ENCODE data around the gene PCDHB14.
A peak's percentile ranks its signal among the peaks of the same experiment; 100 is the strongest.
"Not testable (repeated sequence)": the region's sequence is repeated elsewhere in the genome, so short reads cannot be mapped to it uniquely, and the experiment has no call there.

PCDHB14 gene

GRCh38 chr5:141223112-141223783 lies at the start of gene PCDHB14:
Gene PCDHB14 (plus strand): TSS chr5:141223343. CDS start chr5:141223506, 163 bp downstream.
- DNase-seq (ENCODE audit: low spot score) = no peak
- TF ChIP-seq, protein P1, sequence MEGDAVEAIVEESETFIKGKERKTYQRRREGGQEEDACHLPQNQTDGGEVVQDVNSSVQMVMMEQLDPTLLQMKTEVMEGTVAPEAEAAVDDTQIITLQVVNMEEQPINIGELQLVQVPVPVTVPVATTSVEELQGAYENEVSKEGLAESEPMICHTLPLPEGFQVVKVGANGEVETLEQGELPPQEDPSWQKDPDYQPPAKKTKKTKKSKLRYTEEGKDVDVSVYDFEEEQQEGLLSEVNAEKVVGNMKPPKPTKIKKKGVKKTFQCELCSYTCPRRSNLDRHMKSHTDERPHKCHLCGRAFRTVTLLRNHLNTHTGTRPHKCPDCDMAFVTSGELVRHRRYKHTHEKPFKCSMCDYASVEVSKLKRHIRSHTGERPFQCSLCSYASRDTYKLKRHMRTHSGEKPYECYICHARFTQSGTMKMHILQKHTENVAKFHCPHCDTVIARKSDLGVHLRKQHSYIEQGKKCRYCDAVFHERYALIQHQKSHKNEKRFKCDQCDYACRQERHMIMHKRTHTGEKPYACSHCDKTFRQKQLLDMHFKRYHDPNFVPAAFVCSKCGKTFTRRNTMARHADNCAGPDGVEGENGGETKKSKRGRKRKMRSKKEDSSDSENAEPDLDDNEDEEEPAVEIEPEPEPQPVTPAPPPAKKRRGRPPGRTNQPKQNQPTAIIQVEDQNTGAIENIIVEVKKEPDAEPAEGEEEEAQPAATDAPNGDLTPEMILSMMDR (IDR thresholded peaks at IDR 0.05; ENCODE audit: extremely low read depth, insufficient read depth, missing control alignments) = peak; percentile 9
- in situ Hi-C loops (cut with MboI; ENCODE audit: low pct_unique_long_range_greater_than_20kb, low sequenced_read_pairs, unreplicated experiment) = no loop called here

GRCh38 chr5:141174291-141175104 lies 48.6 kb upstream of the PCDHB14 start:
- DNase-seq (ENCODE audit: low spot score); in situ Hi-C loops (cut with MboI; ENCODE audit: low pct_unique_long_range_greater_than_20kb, low sequenced_read_pairs, unreplicated experiment): not testable (repeated sequence)

- TF ChIP-seq, protein P1 (IDR thresholded peaks at IDR 0.05; ENCODE audit: extremely low read depth, insufficient read depth, missing control alignments) = no peak
- in situ Hi-C loops (cut with MboI; ENCODE audit: low pct_unique_long_range_greater_than_20kb, low sequenced_read_pairs, unreplicated experiment) = no loop called here
- DNase-seq (ENCODE audit: low spot score) = no peak
Measured at GRCh38 chr5:141175933-141176332, 47.2 kb upstream of the PCDHB14 start.

DNA sequence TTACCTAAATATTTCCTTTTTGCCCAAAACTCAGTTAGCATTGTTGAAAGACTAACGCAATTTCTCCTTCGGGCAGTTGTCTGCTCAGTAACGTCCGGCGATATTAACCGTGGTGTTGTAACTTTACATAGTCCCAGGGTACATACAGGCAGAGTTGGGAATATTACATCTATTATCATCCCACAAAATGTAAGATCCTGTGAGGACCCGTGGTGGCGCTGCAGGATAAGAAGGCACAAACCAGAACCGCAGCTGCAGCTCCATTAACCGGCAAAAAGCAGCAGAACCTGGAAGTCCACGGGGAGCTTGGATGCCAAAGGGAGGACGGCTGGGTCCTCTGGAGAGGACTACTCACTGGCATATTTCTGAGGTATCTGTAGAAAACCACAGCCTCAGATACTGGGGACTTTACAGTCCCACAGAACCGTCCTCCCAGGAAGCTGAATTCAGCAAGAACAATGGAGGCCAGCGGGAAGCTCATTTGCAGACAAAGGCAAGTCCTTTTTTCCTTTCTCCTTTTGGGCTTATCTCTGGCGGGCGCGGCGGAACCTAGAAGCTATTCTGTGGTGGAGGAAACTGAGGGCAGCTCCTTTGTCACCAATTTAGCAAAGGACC lies 45.5 kb upstream of the PCDHB14 start, which contains the start of gene PCDHB8:
TSS of gene PCDHB8 (plus strand) at position 214 of the 615 bp plus-strand sequence. CDS start at position 459, 245 bp downstream.
- in situ Hi-C loops (cut with MboI; ENCODE audit: low pct_unique_long_range_greater_than_20kb, low sequenced_read_pairs, unreplicated experiment); DNase-seq (ENCODE audit: low spot score): not testable (repeated sequence)

- DNase-seq (ENCODE audit: low spot score); in situ Hi-C loops (cut with MboI; ENCODE audit: low pct_unique_long_range_greater_than_20kb, low sequenced_read_pairs, unreplicated experiment): not testable (repeated sequence)
Measured at GRCh38 chr5:141179371-141179770, 43.8 kb upstream of the PCDHB14 start.

GRCh38 chr5:141179876-141180275 lies 43.3 kb upstream of the PCDHB14 start:
- in situ Hi-C loops (cut with MboI; ENCODE audit: low pct_unique_long_range_greater_than_20kb, low sequenced_read_pairs, unreplicated experiment) = not testable (repeated sequence)

GRCh38 chr5:141180313-141180712 lies 42.8 kb upstream of the PCDHB14 start:
- TF ChIP-seq, protein P1 (IDR thresholded peaks at IDR 0.05; ENCODE audit: extremely low read depth, insufficient read depth, missing control alignments) = no peak
- in situ Hi-C loops (cut with MboI; ENCODE audit: low pct_unique_long_range_greater_than_20kb, low sequenced_read_pairs, unreplicated experiment) = no loop called here
- DNase-seq (ENCODE audit: low spot score) = no peak

More at GRCh38 chr5:141179876-141180275, 43.3 kb upstream of the PCDHB14 start:
- not testable (repeated sequence) for DNase-seq (ENCODE audit: low spot score)

DNA sequence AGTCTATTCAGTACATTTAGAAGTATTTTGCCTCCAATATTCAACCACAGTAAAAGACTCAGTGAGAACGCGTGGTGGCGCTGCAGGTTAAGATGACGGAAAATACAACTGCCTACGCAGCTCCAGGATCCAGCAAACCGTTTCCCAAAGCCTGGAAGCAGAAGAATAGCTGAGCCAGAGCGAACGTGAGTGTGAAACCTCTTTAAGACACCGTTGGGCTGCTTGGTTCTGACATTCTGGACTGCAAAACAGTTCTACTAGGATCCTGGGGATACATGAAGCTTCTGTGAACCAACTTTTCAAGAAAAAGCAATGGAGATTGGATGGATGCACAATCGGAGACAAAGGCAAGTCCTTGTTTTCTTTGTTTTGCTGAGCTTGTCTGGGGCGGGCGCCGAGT lies 40.9 kb upstream of the PCDHB14 start, which contains the start of gene PCDHB16:
TSS of gene PCDHB16 (plus strand) at position 140 of the 400 bp plus-strand sequence. CDS start at position 313, 173 bp downstream.
- in situ Hi-C loops (cut with MboI; ENCODE audit: low pct_unique_long_range_greater_than_20kb, low sequenced_read_pairs, unreplicated experiment) = no loop called here
- DNase-seq (ENCODE audit: low spot score) = no peak
- TF ChIP-seq, protein P1 (IDR thresholded peaks at IDR 0.05; ENCODE audit: extremely low read depth, insufficient read depth, missing control alignments) = no peak

GRCh38 chr5:141184117-141184855 lies 38.9 kb upstream of the PCDHB14 start:
- in situ Hi-C loops (cut with MboI; ENCODE audit: low pct_unique_long_range_greater_than_20kb, low sequenced_read_pairs, unreplicated experiment); DNase-seq (ENCODE audit: low spot score): not testable (repeated sequence)
